Endothelial cell of umbilical vein (primary cell): ENCODE data around the gene MED25. TPM values are rescaled to one million over a fixed set of nuclear protein-coding genes. Genes with fewer than 3 reads are reported as not detected.

Experiments used
- BruUV-seq: library from RNA; stranded (reverse); fragments of 400-500 nt; replicated peaks from 2 replicates; lab custom pipeline; 2021; lab: Mats Ljungman, UMichigan
- CTCF ChIA-PET: fragments of 300-600, 350-600 bp; sonication (Branson Sonifier 250); formaldehyde crosslinking; loops from one replicate; lab custom pipeline; 2021; ENCODE audit warnings: antibody characterized with exemption, inconsistent platforms; lab: Charles Lee
- POLR2A ChIA-PET: fragments of 300-600, 350-600 bp; sonication (Branson Sonifier 250); formaldehyde crosslinking; loops from one replicate; lab custom pipeline; 2021; ENCODE audit warnings: antibody characterized with exemption, inconsistent platforms; lab: Charles Lee
- DNase-seq: peaks from one replicate; pipeline ENCODE4 v3.0.0-alpha.2; 2011; ENCODE audit warnings: low read depth, low spot score
- FAIRE-seq: peaks from 2 replicates; lab custom pipeline; 2011; peaks lifted over from hg19 to GRCh38; lab: Jason Lieb, UNC
- H2AFZ ChIP-seq: 2 replicates; pipeline ENCODE4 v1.6.0; 2012; ENCODE audit warnings: low read depth, low read length, control low read depth, inconsistent platforms
- H3K27ac ChIP-seq: 2 replicates; pipeline ENCODE4 v1.5.1; 2011; ENCODE audit warnings: low read depth, mild to moderate bottlenecking, control low read depth, low read length, moderate library complexity; ENCODE audit not compliant: insufficient read depth
- H3K27me3 ChIP-seq, 2 experiments: 2 replicates each; pipeline versions ENCODE4 v1.6.0 to v1.6.1; 2011; ENCODE audit warnings: low read length in 2 of 2, mixed read lengths in 1 of 2; ENCODE audit not compliant: control insufficient read depth in 2 of 2, insufficient read depth in 2 of 2
- H3K36me3 ChIP-seq, 2 experiments: 2 replicates in 1 of 2; 3 replicates in 1 of 2; pipeline ENCODE4 v1.5.1; 2011; ENCODE audit warnings: low read length in 2 of 2, mild to moderate bottlenecking in 1 of 2, moderate library complexity in 1 of 2; ENCODE audit not compliant: control insufficient read depth in 2 of 2, insufficient read depth in 2 of 2; ENCODE audit errors: extremely low read depth in 1 of 2
- H3K4me1 ChIP-seq: 3 replicates; pipeline ENCODE4 v1.5.1; 2011; ENCODE audit warnings: mild to moderate bottlenecking, low read length; ENCODE audit not compliant: control insufficient read depth, insufficient read depth; ENCODE audit errors: extremely low read depth
- H3K4me2 ChIP-seq: 2 replicates; pipeline ENCODE4 v1.6.1; 2011; ENCODE audit warnings: low read length, control low read depth, mixed read lengths; ENCODE audit not compliant: insufficient read depth
- H3K4me3 ChIP-seq, 3 experiments: fragments of 200-600 bp in 1 of 3; sonication (generic), shearing (Covaris generic) in 1 of 3; replicated peaks in 1 of 3; 2 replicates each; pipeline ENCODE4 v1.5.1; 2011 to 2016; ENCODE audit warnings: control low read depth in 3 of 3, low read length in 3 of 3, mild to moderate bottlenecking in 2 of 3, inconsistent platforms in 1 of 3, low read depth in 1 of 3, moderate library complexity in 1 of 3; ENCODE audit not compliant: insufficient read depth in 1 of 3
- H3K79me2 ChIP-seq: 2 replicates; pipeline ENCODE4 v1.6.0; 2012; ENCODE audit warnings: low read length, inconsistent platforms; ENCODE audit not compliant: control insufficient read depth, insufficient read depth
- H3K9ac ChIP-seq: replicated peaks from 2 replicates; pipeline ENCODE3; 2011; ENCODE audit warnings: low read length, control low read depth; ENCODE audit not compliant: insufficient read depth; ENCODE audit errors: extremely low read depth
- H3K9me1 ChIP-seq: replicated peaks from 3 replicates; pipeline ENCODE4 v1.6.0; 2011; ENCODE audit warnings: mild to moderate bottlenecking, low read length; ENCODE audit not compliant: control insufficient read depth, insufficient read depth; ENCODE audit errors: extremely low read depth
- H3K9me3 ChIP-seq: replicated peaks from 2 replicates; pipeline ENCODE4 v1.5.1; 2012; ENCODE audit warnings: low read length, inconsistent platforms; ENCODE audit not compliant: control insufficient read depth, insufficient read depth
- H4K20me1 ChIP-seq: replicated peaks from 2 replicates; pipeline ENCODE3; 2011; ENCODE audit warnings: mild to moderate bottlenecking, low read length; ENCODE audit not compliant: control insufficient read depth, insufficient read depth; ENCODE audit errors: extremely low read depth
- EZH2 ChIP-seq: IDR thresholded peaks from 2 replicates; pipeline ENCODE4 v1.6.1; 2012; ENCODE audit warnings: borderline replicate concordance, low read depth, mild to moderate bottlenecking, moderate library complexity, low read length, inconsistent platforms; ENCODE audit not compliant: severe bottlenecking
- FOS ChIP-seq: IDR thresholded peaks from 2 replicates; pipeline ENCODE4 v1.6.1; 2011; ENCODE audit warnings: mild to moderate bottlenecking, low read length, moderate library complexity, borderline replicate concordance; ENCODE audit not compliant: insufficient read depth
- GATA2 ChIP-seq: IDR thresholded peaks from 2 replicates; pipeline ENCODE4 v1.7.0; 2011; ENCODE audit warnings: low read depth, mild to moderate bottlenecking, moderate library complexity, mixed read lengths, low read length; ENCODE audit not compliant: insufficient read length, insufficient read depth
- JUN ChIP-seq: IDR thresholded peaks from 2 replicates; pipeline ENCODE4 v1.6.1; 2011; ENCODE audit warnings: borderline replicate concordance, low read depth; ENCODE audit not compliant: insufficient read length, insufficient read depth
- MYC ChIP-seq: IDR thresholded peaks from one replicate; pipeline ENCODE4 v1.6.1; 2011; ENCODE audit warnings: mild to moderate bottlenecking, low read depth, low read length
- POLR2A ChIP-seq: IDR thresholded peaks from 2 replicates; pipeline ENCODE4 v1.6.1; 2012; ENCODE audit warnings: low read depth, mild to moderate bottlenecking, control low read depth, low read length
- POLR2AphosphoS5 ChIP-seq: IDR thresholded peaks from 2 replicates; pipeline ENCODE4 v1.6.1; 2012; ENCODE audit warnings: low read depth, mild to moderate bottlenecking, control low read depth, low read length, moderate library complexity; ENCODE audit not compliant: insufficient read depth
- dilution Hi-C: fragments of 300-500 bp; cut with MboI; formaldehyde crosslinking; loops from one replicate; pipeline ENCODE4 v1.15.0; 2019; ENCODE audit warnings: low sequenced_read_pairs; ENCODE audit not compliant: extremely low pct_ligation_motif_present
- intact Hi-C: fragments of 100-400 bp; cut with micrococcal nuclease; formaldehyde crosslinking; loops from one replicate; pipeline ENCODE4 v1.10.0; 2022
- polyA plus RNA-seq, 4 experiments: library from polyadenylated mRNA; depleted of rRNA in 3 of 4; stranded (reverse) in 3 of 4; unstranded in 1 of 4; fragments of >200 nt; gene quantifications; 2 replicates each; pipeline versions ENCODE4 v1.2.1 to v1.2.3, GENCODE V29; 2011 to 2012; ENCODE audit warnings: missing spikeins in 1 of 4
- total RNA-seq: library from RNA; stranded (reverse); gene quantifications from 2 replicates; pipeline ENCODE4 v1.2.3, GENCODE V29; 2021
- TF ChIP-seq, protein P1 (sequence below), 2 donors: IDR thresholded peaks; 1 replicate in 1 of 2; 2 replicates in 1 of 2; pipeline ENCODE4 v1.5.1; 2011; ENCODE audit warnings: low read length in 2 of 2, mild to moderate bottlenecking in 2 of 2, moderate library complexity in 2 of 2, control low read depth in 1 of 2, inconsistent platforms in 1 of 2, low read depth in 1 of 2; ENCODE audit not compliant: insufficient read depth in 1 of 2; ENCODE audit errors: extremely low read depth in 1 of 2
- TF ChIP-seq, protein P2 (sequence below): IDR thresholded peaks from 2 replicates; pipeline ENCODE4 v1.6.1; 2011; ENCODE audit not compliant: insufficient read depth, insufficient read length

Gene MED25
- total and polyA plus RNA-seq, 2 donors (not counting 3 experiments of a cell fraction or from before 2014, with no cell fraction given): 31.7 to 62.9 TPM

DNA sequence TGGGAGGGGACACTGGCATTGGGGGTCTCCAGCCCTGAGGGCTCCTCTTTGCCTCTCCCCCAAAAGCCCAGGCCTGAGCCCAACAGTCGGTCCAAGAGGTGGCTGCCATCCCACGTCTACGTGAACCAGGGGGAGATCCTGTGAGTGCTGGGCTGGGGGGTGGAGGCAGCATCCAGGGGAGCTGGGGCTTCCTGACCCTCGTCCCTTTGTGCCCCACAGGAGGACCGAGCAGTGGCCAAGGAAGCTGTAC lies 39.7 kb downstream of the MED25 start:
- Histone ChIP-seq H3K4me3 (no peak overlapping the region), H4K20me1 (no peaks in the 10 kb centered on the region), H3K27ac (no peak overlapping the region), H3K9me1 (no peaks in the 10 kb centered on the region), H3K27me3 (no peaks in the 10 kb centered on the region), H3K79me2 (peaks cover 14% of the 10 kb centered on the region), H3K9ac (no peak overlapping the region), H2AFZ (no peak overlapping the region), H3K4me1 (peaks cover 16% of the 10 kb centered on the region), H3K4me2 (no peak overlapping the region), H3K36me3 (peaks cover 2 to 55% of the 10 kb centered on the region in 2 experiments), H3K9me3 (no peaks in the 10 kb centered on the region)
- no peak for DNase-seq
- dilution Hi-C loops (no loop called here), intact Hi-C loops (no loop called here)
- POLR2A ChIA-PET: interaction anchor here (1.6 kb wide), 1 partner anchor 12 kb away, joined by 4 read pairs; no protein-coding TSS in a partner anchor
- TF ChIP-seq, protein P1, sequence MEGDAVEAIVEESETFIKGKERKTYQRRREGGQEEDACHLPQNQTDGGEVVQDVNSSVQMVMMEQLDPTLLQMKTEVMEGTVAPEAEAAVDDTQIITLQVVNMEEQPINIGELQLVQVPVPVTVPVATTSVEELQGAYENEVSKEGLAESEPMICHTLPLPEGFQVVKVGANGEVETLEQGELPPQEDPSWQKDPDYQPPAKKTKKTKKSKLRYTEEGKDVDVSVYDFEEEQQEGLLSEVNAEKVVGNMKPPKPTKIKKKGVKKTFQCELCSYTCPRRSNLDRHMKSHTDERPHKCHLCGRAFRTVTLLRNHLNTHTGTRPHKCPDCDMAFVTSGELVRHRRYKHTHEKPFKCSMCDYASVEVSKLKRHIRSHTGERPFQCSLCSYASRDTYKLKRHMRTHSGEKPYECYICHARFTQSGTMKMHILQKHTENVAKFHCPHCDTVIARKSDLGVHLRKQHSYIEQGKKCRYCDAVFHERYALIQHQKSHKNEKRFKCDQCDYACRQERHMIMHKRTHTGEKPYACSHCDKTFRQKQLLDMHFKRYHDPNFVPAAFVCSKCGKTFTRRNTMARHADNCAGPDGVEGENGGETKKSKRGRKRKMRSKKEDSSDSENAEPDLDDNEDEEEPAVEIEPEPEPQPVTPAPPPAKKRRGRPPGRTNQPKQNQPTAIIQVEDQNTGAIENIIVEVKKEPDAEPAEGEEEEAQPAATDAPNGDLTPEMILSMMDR (IDR thresholded peaks at IDR 0.05; ENCODE audit: extremely low read depth in 1 of 2, insufficient read depth in 1 of 2, low read depth in 1 of 2, low read length in 2 of 2): no peak
- no peak for TF ChIP-seq POLR2A
- TF ChIP-seq EZH2: no peak
- TF ChIP-seq GATA2: no peak
- no peak for TF ChIP-seq FOS
- TF ChIP-seq MYC: no peak
- no peak for TF ChIP-seq JUN
- TF ChIP-seq, protein P2, sequence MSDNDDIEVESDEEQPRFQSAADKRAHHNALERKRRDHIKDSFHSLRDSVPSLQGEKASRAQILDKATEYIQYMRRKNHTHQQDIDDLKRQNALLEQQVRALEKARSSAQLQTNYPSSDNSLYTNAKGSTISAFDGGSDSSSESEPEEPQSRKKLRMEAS: no peak
- TF ChIP-seq POLR2AphosphoS5: no peak
- FAIRE-seq: no peak
- CTCF ChIA-PET: no interaction called here
- no TSS peak for BruUV-seq
